Measurements from ENCODE around the gene ZNF407.

Gene ZNF407

DNA sequence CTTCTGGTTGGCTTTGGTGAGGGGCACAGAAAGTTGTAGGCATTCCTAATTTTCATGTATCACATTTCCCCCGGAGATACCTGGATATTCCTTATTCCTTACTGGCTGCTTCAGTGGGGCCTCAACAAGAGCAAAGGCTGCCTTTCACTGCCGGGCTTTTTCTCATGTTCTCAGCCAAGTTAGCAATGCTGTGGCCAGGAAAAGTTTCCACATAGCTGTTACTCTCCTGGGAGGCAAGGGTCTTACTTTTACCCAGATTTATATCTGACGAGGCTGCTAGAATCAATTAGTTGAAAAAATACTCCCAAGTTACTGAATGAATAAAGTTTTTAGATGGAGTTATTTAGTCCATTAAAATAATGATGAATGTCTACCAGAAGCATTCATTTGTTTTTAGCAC lies 230.5 kb downstream of the ZNF407 start:
- no peak for DNase-seq (ENCODE audit: low read depth)

DNA sequence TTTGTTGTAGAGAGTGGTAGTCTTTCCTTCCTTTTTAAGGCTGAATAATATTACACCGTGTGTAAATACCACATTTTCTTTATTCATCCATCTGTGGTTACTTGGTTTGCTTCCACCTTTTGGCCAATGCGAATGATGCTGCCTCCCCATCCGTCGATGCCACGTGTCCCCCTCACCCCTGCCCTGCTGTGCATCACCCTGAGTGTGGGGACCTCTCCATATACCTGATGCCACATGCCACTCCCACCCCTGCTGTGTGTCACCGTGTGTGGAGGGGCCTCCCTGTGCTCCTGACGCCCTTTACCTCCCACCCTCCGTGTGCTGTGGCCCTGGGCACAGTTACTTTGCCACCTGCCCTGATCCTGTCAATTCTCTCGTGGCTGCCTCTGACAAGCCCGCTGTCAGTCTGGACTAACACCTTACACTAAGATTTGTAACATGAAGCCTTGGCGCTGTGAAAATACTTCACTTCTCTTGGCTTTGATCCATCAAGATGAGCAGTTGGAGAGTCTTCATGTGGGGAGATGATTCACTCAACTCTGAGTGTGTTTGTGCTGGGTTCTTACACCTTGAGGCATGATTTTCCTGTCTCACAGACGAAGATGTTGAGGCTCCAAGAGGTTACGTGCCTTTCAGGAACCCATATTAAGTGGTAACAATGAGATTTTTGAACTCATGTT lies 234.0 kb downstream of the ZNF407 start:
- DNase-seq (ENCODE audit: low read depth) = no peak

DNA sequence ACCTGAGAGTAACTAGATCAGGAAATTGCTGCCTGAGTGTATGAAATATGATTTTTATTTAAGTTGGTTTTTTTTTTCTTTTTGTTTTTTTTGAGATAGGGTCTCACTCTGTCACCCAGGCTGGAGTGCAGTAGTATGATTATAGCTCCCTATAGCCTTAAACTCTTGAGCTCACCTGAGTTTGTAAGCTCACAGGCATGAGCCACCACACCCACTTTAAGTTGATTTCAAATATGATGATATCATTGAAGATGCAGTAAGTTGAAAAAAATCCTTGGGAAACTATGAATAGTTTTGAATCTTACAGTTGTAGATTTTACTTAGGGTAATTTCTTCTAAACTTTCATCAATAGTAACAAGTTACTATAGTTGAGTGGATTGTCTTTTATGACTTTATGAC lies 234.7 kb downstream of the ZNF407 start:
- no peak for DNase-seq (ENCODE audit: low read depth)

DNA sequence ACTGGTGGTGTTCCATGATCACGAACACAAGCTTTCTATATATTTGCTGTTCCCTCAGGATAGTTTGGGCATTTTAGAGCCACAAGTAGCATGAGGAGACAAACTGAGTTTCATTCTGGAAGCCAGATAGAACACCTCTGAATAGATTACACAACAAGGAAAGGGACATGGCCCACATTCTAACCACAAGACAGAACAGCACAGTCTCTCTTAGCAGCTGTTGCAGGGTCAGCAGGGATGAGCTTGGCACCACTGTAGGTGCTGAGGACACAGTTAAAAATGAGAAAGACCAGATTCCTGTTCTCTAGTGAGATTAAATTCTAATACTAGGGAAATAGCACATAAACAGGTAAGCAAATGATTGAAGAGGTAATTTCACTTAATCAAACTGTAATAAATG lies 235.3 kb downstream of the ZNF407 start:
- DNase-seq (ENCODE audit: low read depth) = no peak

DNA sequence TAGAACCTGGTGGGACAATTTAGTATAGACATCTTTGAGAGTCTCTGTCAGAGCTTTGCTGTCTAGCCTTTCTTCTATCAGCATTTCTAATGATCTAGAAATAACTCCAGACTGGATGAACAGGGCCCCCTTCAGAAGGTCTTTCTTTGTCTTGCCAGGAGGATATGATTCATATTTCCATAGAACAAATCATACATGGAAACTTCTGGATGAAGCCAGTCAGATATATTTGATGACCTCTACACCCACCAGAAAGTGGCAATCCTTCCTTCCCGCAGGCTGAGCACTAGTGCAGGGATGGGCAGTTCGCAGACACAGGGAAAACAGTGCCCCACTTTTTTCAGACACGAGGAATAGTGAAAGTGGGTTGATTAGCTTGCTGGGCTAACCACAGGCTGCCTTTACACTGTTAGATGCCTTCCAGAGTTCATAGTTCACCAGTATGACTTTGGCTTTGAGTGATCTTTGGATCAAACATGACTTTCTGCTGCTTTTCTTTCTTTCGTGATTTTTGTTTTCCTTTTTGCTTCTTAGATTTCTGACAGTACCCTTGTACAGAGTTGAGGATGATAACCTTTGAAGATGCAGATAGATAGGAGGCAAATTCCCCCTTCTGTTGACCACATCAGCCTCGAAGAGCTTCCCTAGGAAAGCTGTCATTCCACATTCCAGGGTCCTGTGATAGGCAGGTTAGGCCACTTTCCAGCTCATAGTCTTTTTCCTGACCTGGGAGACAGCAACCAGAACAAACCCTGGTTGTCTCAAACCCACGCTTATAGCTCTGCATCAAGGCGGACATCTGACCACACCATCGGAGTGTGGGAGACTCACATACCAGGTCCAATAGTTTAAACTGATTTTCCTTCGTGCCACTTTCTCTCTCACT lies 237.0 kb downstream of the ZNF407 start:
- DNase-seq (ENCODE audit: low read depth) = no peak

DNA sequence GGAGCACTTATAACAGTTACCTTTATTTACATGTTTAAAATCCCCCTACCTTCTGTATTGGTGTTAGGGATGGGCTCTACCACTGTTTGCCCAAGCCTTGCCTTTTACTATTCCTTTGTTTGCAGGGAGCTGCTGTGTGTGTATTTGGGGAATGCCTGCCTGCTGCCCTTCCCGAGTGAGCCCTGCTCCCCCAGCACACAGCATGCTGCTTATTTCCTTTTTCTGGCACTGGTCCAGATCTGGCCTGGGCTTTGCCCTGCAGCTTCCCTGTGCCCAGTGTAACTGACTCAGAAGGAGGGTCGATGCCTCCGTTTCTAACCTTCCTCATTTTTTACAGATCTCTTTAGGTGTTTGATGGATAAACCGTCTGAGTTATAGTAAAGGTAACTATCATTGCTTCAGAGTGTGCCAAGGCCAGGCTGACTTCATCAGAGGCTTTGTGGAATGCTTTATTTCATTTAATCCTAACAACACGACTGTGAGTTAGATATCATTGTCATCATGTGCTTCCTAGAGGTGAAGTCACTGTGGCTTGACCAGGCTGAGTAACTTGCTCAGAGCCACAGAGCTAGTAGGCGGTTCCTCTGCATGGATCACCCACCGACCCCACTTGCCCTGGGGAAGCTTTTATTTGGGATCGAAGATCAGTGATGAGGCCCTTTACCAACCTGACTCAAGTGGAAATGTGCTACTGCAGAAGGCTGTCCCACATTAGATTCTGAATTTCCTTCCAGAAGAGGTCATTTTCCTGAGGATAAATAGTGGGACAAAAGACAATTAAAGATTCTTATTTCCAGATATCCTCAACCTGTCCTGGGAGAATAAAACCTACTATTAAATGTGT lies 238.8 kb downstream of the ZNF407 start:
- no peak for DNase-seq (ENCODE audit: low read depth)

DNA sequence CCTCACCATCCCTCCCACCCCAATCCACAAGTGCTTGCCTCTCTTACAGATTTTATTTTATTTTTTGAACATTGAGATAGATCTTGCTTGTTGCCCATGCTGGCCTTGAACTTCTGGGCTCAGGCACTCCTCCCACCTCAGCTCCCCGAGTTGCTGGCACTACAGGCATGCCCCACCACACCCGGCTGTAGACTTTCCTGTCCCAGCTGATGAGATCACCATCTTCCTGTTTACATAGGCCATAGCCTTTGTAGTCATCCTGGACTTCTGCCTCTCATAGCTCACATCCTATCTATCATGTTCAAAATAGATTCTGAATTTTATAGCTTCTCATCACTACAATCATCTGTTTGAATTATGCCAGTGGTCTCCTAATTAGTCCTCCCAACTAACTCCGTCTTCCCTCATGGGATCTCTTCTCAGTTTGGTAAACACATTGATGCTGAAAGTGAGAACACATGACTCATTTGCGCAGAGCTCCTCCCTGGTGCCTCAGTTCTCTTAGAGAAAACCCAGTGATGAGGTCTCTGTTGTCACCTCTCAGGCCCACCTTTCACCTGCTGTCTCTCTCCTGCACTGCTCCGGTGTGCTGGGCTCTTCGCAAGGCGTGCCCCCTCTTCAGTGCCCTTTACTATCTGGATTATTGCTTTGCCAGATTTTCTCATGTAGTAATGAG lies 243.0 kb downstream of the ZNF407 start:
- DNase-seq (ENCODE audit: low read depth) = no peak

DNA sequence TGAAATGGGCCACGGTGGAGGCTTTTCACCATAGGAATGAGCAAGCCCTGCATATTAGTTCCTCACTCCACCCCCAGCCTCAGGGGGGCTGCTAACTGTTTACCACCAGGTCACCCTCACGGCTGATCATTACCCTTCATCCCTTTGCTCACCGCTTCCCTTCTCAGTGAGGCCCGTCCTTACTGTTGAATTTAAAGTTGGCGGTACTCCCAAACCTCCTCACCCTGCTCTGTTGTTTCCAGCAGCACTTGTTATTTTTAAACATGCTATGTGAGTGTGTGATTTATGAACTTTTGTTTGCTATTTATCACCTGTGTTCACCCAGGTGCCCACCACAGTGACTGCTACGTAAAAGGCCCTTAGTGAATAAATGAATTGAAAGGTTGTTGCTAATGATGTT lies 243.6 kb downstream of the ZNF407 start:
- no peak for DNase-seq (ENCODE audit: low read depth)

DNA sequence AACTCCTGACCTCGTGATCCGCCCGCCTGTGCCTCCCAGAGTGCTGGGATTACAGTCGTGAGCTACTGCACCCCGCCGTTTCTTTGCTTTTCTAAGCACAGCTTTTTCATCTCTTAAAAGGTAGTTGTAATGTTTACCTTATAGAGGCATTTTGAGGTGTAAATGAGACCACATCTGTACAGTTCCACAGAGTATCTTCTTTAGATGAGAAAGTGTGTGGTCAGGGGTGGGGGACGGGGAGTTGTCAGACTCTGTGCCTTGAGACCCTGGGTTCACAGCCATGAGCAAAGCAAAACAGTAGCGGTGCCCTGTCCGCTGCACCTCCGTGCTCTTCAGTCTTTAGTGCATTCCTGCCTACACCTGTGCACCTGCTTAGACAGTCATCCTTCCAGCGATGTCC lies 251.6 kb downstream of the ZNF407 start:
- DNase-seq (ENCODE audit: low read depth) = no peak

DNA sequence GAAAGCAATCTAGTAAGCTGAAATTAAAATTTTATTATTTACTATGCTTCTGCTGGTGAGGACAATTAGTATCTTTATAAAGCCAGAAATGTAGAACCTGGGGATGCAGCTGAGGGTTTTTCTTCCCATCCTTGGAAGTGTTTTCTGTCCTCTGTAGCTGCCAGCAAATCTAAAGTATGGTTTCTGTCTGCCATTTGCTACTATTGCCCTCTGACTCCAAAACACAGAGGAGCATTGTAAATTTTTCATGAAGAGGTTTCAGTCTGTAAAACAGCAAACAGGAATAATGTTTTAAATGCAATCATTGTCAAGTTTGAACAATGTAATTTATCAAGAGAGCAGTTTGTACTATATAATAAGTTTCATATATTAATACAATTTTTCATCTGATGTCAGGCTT lies 258.8 kb downstream of the ZNF407 start:
- DNase-seq (ENCODE audit: low read depth) = no peak

DNA sequence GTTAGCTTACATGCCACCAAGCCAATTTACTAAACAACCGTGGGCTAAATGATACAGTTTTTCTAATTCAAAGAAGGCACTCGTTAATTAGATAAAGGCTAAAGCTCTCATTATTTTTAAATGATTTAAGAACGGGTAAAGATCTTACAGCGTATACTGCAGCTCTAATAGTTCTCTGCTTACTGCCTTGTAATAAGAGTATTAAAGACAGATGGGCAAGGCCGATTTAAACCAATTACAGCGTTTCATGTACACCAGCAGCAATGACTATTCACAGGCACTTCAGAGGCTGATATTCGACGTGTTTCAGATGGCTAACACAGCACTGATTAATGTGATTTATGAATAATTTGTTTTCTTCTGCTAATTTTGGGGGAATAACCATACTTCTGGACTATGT lies 259.3 kb downstream of the ZNF407 start:
- no peak for DNase-seq (ENCODE audit: low read depth)

DNA sequence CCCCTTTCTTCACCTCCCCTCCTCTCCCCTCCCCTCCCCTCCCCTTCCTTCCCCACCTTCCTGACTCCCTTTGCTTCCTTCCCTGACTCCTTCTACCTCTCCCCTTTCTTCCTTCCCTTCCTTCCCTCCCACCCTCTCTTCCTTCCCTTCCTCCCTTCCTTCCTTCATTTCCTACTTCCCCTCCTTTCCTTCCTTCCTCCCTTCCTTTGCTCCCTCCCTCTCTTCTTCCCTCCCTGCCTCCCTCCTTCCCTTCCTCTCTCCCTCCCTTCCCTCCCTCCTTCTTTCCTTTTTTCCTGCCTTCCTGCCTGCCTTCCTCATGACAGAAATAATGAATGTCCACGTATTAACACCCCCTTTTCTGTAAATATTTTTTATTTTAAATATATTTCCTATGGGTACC lies 260.2 kb downstream of the ZNF407 start:
- no peak for DNase-seq (ENCODE audit: low read depth)

DNA sequence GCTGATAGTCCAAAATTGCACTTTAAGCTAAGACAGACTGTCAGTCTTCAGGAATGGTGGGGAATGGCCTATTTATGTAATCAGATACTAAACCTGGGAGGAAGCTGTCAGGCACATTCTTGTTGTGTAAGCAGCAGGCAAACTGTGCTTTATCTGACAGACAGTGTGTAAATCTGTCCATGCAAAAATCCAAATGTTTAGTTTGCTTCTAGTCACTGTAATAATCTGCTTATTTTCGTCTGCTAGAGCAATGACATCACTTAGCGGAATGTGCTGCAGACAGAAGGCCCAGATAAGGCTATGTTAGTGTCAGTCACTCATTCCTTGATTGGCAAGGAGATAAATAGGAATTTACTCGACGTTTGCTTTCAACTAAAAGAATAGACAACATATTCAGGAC lies 263.5 kb downstream of the ZNF407 start:
- no peak for DNase-seq (ENCODE audit: low read depth)

DNA sequence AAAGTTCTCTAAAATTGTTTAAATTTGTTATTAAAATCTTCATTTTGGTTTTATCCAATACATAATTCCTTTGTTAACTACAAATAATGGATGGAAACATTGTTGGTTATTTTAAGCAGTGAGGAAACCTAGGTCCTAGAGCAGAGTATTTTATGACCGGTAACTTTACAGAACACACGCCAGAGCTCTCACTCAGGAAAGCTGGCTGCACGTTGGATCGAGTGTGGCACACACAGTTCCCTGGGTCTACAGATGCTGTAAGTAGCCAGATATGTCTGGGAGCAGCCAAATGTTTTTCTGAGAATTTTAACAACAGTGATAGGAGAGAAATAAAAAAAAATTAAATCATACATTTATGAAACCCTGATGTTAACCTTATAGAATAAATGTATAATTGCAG lies 264.4 kb downstream of the ZNF407 start:
- no peak for DNase-seq (ENCODE audit: low read depth)

DNA sequence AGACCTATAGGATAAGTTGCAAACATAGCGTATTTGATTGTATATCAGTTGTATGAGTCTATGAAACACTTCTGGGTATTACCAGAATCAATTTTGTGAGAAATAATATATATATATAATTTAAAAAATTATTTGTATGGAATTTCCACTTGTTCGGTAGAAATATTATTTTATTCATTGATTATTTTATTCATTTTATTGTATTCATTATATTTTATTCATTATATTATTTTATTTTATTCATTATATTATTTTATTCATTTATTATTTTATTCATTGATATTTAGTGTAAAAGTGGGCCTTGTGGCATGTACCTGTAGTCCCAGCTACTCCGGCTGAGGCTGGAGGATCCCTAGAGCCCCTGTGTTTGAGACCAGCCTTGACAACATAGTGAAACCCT lies 268.9 kb downstream of the ZNF407 start:
- DNase-seq (ENCODE audit: low read depth) = no peak

DNA sequence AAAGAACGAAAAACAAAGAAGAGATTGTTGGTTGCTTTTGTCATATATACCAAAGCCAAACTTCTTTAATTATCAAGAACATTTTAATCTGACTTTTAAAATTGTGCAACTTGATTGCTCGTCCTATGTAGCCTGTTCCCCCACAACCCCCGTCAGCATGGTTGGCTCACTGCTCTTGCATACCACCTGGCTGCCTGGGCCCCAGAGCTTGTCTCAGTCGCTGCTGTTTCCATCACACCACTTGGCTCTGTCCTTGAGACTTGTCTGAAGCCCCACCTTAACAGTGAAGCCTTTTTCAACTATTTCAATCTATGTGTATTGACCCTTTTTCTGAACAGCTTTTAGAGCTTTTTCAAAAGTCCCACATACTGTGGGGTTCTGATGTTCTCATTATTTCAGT lies 270.8 kb downstream of the ZNF407 start:
- DNase-seq (ENCODE audit: low read depth) = no peak

DNA sequence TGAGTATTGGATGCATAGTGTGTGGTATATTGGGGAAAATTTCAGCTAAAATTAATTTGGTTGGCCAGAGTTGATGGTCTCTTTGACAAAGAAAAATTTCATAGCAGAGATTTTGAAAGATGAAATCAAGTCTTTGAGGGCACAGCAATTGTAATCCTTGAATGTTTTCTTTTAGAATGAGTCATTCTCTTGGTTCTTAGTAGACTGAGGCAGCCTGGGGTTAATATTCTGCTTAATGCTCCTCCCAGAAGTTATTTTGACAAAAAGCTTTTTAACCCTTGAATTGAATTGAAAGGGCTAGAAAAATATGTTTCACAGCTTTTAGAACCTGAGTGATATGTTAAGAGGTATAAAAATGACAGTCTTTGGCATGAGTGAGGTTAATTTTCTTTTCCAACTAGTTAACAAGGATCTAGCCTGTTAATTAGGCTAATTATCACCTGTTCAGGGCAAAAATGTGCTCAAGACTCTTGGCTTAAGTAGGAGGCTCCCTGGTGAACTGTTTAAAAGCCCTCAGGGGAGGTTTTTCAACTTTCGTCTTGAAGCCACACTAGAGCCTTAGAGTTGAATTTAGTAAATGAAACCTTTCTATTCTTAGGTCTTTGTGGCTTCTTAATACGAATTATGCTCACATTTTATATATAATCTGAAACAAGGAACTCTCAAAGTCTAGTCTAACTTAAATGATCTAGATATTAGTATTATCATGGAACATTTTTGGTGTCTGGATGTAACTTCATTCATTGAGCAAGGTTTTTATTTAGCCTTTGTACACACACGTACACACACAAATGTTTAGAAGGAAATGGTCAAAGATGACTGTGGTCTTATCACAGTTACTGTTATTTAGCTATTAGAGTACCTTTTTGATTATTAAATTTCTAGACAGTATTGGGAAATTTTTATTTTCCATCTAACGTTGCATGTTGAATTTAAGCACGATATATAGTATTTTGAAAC lies 272.5 kb downstream of the ZNF407 start:
- DNase-seq (ENCODE audit: low read depth) = no peak

DNA sequence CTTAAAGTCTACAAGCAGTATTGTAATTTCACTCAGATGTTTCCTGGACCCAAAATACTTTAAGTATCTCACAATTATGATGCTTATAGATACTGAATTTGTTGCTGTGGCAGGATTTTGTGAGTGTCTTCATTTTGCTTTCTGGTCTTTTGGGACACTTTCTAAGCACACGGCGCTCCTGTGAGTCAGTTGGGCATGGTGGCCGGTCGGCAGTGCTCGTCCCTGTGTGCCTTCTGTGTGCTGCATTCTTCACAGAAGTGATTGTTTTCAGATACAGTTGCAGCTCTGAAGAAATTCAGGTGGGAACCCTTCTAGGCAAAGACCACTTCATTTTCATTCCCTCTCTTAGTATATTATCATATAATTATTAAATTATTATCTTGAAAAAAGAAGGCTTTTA lies 273.3 kb downstream of the ZNF407 start:
- no peak for DNase-seq (ENCODE audit: low read depth)

DNA sequence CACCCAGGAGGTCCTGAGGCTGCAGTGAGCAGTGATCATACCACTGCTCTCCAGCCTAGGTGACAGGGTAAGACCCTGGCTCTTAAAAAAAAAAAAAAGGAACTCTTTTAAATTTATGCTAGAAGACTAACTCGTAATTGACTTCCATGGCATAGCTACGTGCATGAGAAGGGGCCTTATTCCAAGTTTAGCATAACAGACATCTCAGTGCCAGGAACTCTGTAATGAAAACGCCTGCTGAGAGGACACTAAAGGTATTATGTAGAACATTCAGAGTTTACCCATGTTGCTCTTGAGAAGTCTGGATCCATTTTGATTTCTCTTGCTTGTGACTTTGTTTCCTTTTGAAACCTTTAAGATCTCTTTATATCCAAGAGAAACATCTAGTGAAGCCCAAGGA lies 276.0 kb downstream of the ZNF407 start:
- DNase-seq (ENCODE audit: low read depth) = no peak

DNA sequence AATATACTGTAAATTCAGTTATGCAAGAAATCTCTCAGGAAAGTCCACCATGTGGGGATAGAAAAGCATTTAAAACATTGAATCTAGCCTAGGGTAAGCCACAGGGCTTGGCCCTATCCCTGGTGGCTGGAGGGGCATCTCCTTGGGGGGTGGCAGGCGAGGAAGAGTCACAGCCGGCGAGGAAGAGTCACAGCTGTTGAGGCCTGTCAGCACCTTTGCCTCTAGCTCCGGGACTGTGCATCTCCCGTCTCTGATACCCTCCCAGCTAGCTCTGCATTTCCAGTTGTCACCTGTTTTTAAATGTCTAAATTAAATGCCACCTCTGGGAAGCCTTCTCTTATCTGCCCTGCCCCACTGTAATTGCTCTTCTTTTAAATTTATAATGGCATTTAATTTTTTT lies 276.7 kb downstream of the ZNF407 start:
- no peak for DNase-seq (ENCODE audit: low read depth)

DNA sequence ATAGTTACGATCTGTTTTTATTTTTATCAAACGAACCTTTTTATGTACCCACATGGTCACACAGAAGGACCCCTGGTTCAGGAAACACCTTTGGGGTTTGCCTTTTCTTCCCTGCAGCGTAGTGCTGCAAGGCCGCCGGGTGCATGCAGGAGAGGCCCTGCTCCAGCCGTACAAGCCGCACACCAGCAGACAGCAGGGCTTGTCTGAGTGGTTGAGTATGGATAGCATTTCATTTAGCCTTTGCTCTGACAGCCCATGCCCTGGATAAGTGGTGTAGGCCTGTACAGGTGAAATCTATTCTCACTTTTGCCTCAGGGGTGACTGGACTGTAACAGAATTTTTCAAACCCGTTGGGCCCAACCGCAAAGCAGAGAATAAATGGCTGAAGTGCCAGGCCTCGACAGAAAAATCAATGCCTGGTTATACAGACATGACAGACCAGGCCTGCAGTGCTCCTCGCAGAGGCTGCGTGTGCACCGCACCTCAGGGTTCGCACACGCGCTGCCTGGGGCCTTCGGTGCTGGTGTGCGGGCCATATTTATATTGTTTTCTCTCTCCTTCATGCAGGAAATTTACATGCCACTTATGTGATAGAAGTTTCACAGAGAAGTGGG lies 279.1 kb downstream of the ZNF407 start:
- no peak for DNase-seq (ENCODE audit: low read depth)
